ENCODE data around the gene RMDN3.
A peak's percentile ranks its signal among the peaks of the same experiment; 100 is the strongest.

DNA sequence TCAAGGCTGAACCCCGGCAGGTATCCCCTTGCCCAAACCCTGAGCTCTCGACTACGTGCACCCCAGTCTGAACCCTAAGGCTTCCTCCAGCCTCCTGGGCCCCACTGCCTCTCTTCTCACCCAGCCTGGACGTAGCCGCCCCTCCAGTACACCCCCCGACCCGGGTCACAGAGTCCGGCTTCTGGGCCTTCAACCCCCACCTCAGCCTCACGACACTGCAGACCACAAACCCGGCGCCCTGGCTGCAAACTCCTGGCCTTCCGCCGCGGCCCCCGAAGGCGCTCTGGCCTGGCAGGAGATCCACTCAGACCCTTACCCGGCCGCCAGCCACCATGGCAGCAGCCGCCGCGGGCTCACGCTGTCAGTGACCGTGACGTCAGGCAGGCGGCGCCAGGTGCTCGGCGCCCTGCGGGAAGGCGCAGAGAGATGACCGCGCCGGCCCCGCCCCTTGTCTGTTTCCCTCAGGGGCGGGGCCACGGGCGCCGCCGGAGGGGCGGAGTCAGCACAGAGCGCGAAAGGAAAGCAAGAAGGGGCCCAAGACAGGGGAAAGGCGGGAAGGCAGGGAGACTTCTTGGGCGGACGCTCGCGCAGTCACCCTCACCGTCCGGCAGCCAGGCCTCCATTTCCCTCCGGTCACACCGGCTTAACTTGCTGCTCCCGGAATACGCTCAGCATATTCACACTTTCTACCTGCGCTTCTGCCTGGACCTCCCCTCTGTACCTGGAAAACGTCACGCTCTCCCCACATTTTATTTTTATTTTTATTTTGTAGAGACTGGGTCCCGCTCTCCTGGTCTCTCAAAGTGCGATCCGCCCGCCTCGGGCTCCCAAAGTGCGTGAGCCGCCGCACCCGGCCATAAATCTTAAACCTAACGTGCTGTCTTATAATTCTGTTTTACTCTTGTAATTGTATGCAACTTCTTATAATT is at the start of gene RMDN3:
- peak in 1 of 2 donors; percentile 84 for TF ChIP-seq POLR2A (IDR thresholded peaks at IDR 0.05)
- TF ChIP-seq, protein P1, sequence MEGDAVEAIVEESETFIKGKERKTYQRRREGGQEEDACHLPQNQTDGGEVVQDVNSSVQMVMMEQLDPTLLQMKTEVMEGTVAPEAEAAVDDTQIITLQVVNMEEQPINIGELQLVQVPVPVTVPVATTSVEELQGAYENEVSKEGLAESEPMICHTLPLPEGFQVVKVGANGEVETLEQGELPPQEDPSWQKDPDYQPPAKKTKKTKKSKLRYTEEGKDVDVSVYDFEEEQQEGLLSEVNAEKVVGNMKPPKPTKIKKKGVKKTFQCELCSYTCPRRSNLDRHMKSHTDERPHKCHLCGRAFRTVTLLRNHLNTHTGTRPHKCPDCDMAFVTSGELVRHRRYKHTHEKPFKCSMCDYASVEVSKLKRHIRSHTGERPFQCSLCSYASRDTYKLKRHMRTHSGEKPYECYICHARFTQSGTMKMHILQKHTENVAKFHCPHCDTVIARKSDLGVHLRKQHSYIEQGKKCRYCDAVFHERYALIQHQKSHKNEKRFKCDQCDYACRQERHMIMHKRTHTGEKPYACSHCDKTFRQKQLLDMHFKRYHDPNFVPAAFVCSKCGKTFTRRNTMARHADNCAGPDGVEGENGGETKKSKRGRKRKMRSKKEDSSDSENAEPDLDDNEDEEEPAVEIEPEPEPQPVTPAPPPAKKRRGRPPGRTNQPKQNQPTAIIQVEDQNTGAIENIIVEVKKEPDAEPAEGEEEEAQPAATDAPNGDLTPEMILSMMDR (IDR thresholded peaks at IDR 0.05) = peak in 3 of 6 experiments; percentile 17 to 48 (median 18)
